IMR-90 (cell line): ENCODE results near the gene ZDHHC14. TPM values are rescaled to one million over a fixed set of nuclear protein-coding genes. Genes with fewer than 3 reads are reported as not detected.

ENCODE experiments used
- ATAC-seq: fragments of 200-7000 bp; cut with Tn5 transposase; 2 replicates; pipeline ENCODE4 v1.9.1; 2020; ENCODE audit warnings: low read depth, mild to moderate bottlenecking, moderate library complexity
- BruUV-seq: library from RNA; stranded (reverse); fragments of 400-500 nt; replicated peaks from 2 replicates; lab custom pipeline; 2021; lab: Mats Ljungman, UMichigan
- CTCF ChIA-PET: fragments of 300-600 bp; formaldehyde crosslinking; extraction: SDS; loops from one replicate; lab custom pipeline; 2021; ENCODE audit warnings: antibody characterized with exemption; lab: Yijun Ruan, JAX
- POLR2A ChIA-PET: fragments of 300-600 bp; sonication (Branson Sonifier 250); formaldehyde crosslinking; loops from one replicate; lab custom pipeline; 2022; ENCODE audit warnings: antibody characterized with exemption; ENCODE audit not compliant: unreplicated experiment; lab: Charles Lee
- DNase-seq: peaks from one replicate; pipeline ENCODE4 v3.0.0; 2013
- H2AFZ ChIP-seq: replicated peaks from 2 replicates; pipeline ENCODE3; 2013; ENCODE audit warnings: low read length, mild to moderate bottlenecking; ENCODE audit not compliant: poor library complexity
- H2AK5ac ChIP-seq: 2 replicates; pipeline ENCODE4 v1.6.1; 2013; ENCODE audit warnings: low read depth, low read length, inconsistent platforms
- H2AK9ac ChIP-seq: replicated peaks from 2 replicates; pipeline ENCODE3; 2013; ENCODE audit warnings: mild to moderate bottlenecking, low read depth, low read length, moderate library complexity; ENCODE audit not compliant: poor library complexity
- H2BK120ac ChIP-seq: 2 replicates; pipeline ENCODE4 v1.6.1; 2013; ENCODE audit warnings: low read depth, low read length, inconsistent platforms
- H2BK15ac ChIP-seq: 3 replicates; pipeline ENCODE4 v1.6.1; 2013; ENCODE audit warnings: low read depth, low read length, inconsistent platforms
- H2BK20ac ChIP-seq: 2 replicates; pipeline ENCODE4 v1.6.1; 2013; ENCODE audit warnings: low read depth, mild to moderate bottlenecking, inconsistent platforms, low read length, moderate library complexity
- H2BK5ac ChIP-seq: 2 replicates; pipeline ENCODE4 v1.6.1; 2013; ENCODE audit warnings: mild to moderate bottlenecking, low read depth, low read length, inconsistent platforms; ENCODE audit not compliant: poor library complexity, severe bottlenecking
- H3K14ac ChIP-seq: replicated peaks from 2 replicates; pipeline ENCODE4 v1.6.1; 2013; ENCODE audit warnings: low read depth, low read length, inconsistent platforms
- H3K18ac ChIP-seq: 2 replicates; pipeline ENCODE4 v1.6.1; 2013; ENCODE audit warnings: low read depth, low read length, control low read depth
- H3K23ac ChIP-seq: 2 replicates; pipeline ENCODE4 v1.6.1; 2013; ENCODE audit warnings: low read depth, low read length, inconsistent platforms
- H3K27ac ChIP-seq: 2 replicates; pipeline ENCODE4 v1.5.1; 2013; ENCODE audit warnings: mild to moderate bottlenecking, control low read depth, low read length; ENCODE audit not compliant: insufficient read depth
- H3K27me3 ChIP-seq: 2 replicates; pipeline ENCODE4 v1.6.1; 2013; ENCODE audit warnings: low read length; ENCODE audit not compliant: control insufficient read depth, insufficient read depth
- H3K36me3 ChIP-seq: 2 replicates; pipeline ENCODE4 v1.6.1; 2013; ENCODE audit warnings: low read length, mixed read lengths; ENCODE audit not compliant: control insufficient read depth, insufficient read depth
- H3K4ac ChIP-seq: 2 replicates; pipeline ENCODE4 v1.6.1; 2013; ENCODE audit warnings: low read depth, low read length, inconsistent platforms
- H3K4me1 ChIP-seq: 2 replicates; pipeline ENCODE4 v1.6.1; 2013; ENCODE audit warnings: low read length, mixed read lengths; ENCODE audit not compliant: control insufficient read depth, insufficient read depth
- H3K4me2 ChIP-seq: 2 replicates; pipeline ENCODE4 v1.6.1; 2013; ENCODE audit warnings: low read depth, mild to moderate bottlenecking, control low read depth, low read length, moderate library complexity
- H3K4me3 ChIP-seq: 2 replicates; pipeline ENCODE4 v1.5.1; 2013; ENCODE audit warnings: low read depth, mild to moderate bottlenecking, control low read depth, low read length, moderate library complexity; ENCODE audit not compliant: insufficient read depth
- H3K56ac ChIP-seq: 2 replicates; pipeline ENCODE4 v1.6.1; 2013; ENCODE audit warnings: low read length, inconsistent platforms; ENCODE audit not compliant: insufficient read depth; ENCODE audit errors: extremely low read depth
- H3K79me1 ChIP-seq, 2 experiments: 2 replicates each; pipeline ENCODE4 v1.6.1; 2013; ENCODE audit warnings: low read length in 2 of 2, inconsistent platforms in 1 of 2, low read depth in 1 of 2
- H3K9ac ChIP-seq: 2 replicates; pipeline ENCODE4 v1.6.1; 2013; ENCODE audit warnings: low read depth, low read length, control low read depth
- H3K9me1 ChIP-seq: 2 replicates; pipeline ENCODE4 v1.6.1; 2013; ENCODE audit warnings: low read length, inconsistent platforms; ENCODE audit not compliant: insufficient read depth
- H3K9me3 ChIP-seq: 2 replicates; pipeline ENCODE4 v1.6.1; 2013; ENCODE audit warnings: low read length; ENCODE audit not compliant: control insufficient read depth, insufficient read depth
- H4K20me1 ChIP-seq: 2 replicates; pipeline ENCODE4 v1.6.1; 2013; ENCODE audit warnings: low read length, inconsistent platforms; ENCODE audit not compliant: insufficient read depth
- H4K5ac ChIP-seq: 2 replicates; pipeline ENCODE4 v1.6.1; 2013; ENCODE audit warnings: mild to moderate bottlenecking, low read depth, low read length, control low read depth
- H4K8ac ChIP-seq, 2 experiments: 2 replicates each; pipeline ENCODE4 v1.6.1; 2013; ENCODE audit warnings: low read depth in 2 of 2, low read length in 2 of 2, control low read depth in 1 of 2, inconsistent platforms in 1 of 2
- H4K91ac ChIP-seq: 2 replicates; pipeline ENCODE4 v1.6.1; 2013; ENCODE audit warnings: low read depth, low read length, inconsistent platforms; ENCODE audit not compliant: insufficient read depth
- BHLHE40 ChIP-seq: fragments of 150-350 bp; IDR thresholded peaks from 2 replicates; pipeline ENCODE4 v1.6.1; 2016; ENCODE audit warnings: mild to moderate bottlenecking, low read depth, low read length
- CEBPB ChIP-seq: IDR thresholded peaks from 2 replicates; pipeline ENCODE4 v1.6.1; 2012; ENCODE audit warnings: low read depth, low read length, improper control_type of control experiment
- CHD1 ChIP-seq: IDR thresholded peaks from 2 replicates; pipeline ENCODE4 v1.6.1; 2012; ENCODE audit warnings: low read depth, low read length, improper control_type of control experiment
- FOS ChIP-seq: fragments of 150-350 bp; IDR thresholded peaks from 2 replicates; pipeline ENCODE4 v1.6.1; 2016; ENCODE audit warnings: low read depth, low read length
- MAFK ChIP-seq: IDR thresholded peaks from 2 replicates; pipeline ENCODE4 v1.6.1; 2012; ENCODE audit warnings: low read depth, low read length, improper control_type of control experiment
- MAZ ChIP-seq: IDR thresholded peaks from 2 replicates; pipeline ENCODE4 v1.6.1; 2012; ENCODE audit warnings: low read depth, mild to moderate bottlenecking, low read length, improper control_type of control experiment, moderate library complexity, borderline replicate concordance
- MXI1 ChIP-seq: IDR thresholded peaks from 2 replicates; pipeline ENCODE4 v1.6.1; 2012; ENCODE audit warnings: low read depth, mild to moderate bottlenecking, low read length, moderate library complexity, borderline replicate concordance
- NFE2L2 ChIP-seq: fragments of 150-350 bp; IDR thresholded peaks from 2 replicates; pipeline ENCODE4 v1.6.1; 2016; ENCODE audit warnings: low read depth, mild to moderate bottlenecking, low read length
- POLR2A ChIP-seq: IDR thresholded peaks from 2 replicates; pipeline ENCODE4 v1.6.1; 2012; ENCODE audit warnings: mild to moderate bottlenecking, low read depth, low read length
- RAD21 ChIP-seq: IDR thresholded peaks from 2 replicates; pipeline ENCODE4 v1.6.1; 2012; ENCODE audit warnings: low read length, improper control_type of control experiment
- RCOR1 ChIP-seq: IDR thresholded peaks from 2 replicates; pipeline ENCODE4 v1.6.1; 2012; ENCODE audit warnings: mild to moderate bottlenecking, low read length, improper control_type of control experiment; ENCODE audit not compliant: insufficient replicate concordance
- RFX5 ChIP-seq: IDR thresholded peaks from 2 replicates; pipeline ENCODE4 v1.8.0; 2012; ENCODE audit warnings: low read depth, mild to moderate bottlenecking, low read length, moderate library complexity
- SMC3 ChIP-seq: fragments of 150-350 bp; IDR thresholded peaks from 2 replicates; pipeline ENCODE4 v1.6.1; 2016; ENCODE audit warnings: low read depth, mild to moderate bottlenecking, antibody characterized with exemption, low read length, moderate library complexity
- WGBS, 2 experiments: methylation state at CpG; one replicate each; pipeline versions ENCODE4 v1.1.5 to v1.1.7; 2013; ENCODE audit warnings: missing lambda C conversion rate in 2 of 2; ENCODE audit not compliant: insufficient read length in 1 of 2; ENCODE audit errors: extremely low coverage in 2 of 2; 5-methylcytosine and 5-hydroxymethylcytosine counted together
- dilution Hi-C: fragments of 300-500 bp; cut with HindIII; formaldehyde crosslinking; loops from one replicate; pipeline ENCODE4 v1.14.3; 2018; ENCODE audit warnings: low sequenced_read_pairs; ENCODE audit not compliant: unreplicated experiment
- in situ Hi-C: fragments of 300-500 bp; cut with MboI; formaldehyde crosslinking; loops from 3 replicates; pipeline ENCODE4 v1.14.3; 2019; ENCODE audit warnings: low sequenced_read_pairs, inconsistent platforms, mixed read lengths
- intact Hi-C: fragments of 100-400 bp; cut with micrococcal nuclease; formaldehyde crosslinking; loops from 2 replicates; pipeline ENCODE4 v1.10.0; 2022
- polyA plus RNA-seq, 3 experiments: library from polyadenylated mRNA; depleted of rRNA; stranded (reverse); fragments of >200 nt; gene quantifications; 2 replicates each; pipeline ENCODE4 v1.2.3, GENCODE V29; 2012; ENCODE audit warnings: low replicate concordance in 1 of 3
- total RNA-seq: library from RNA; depleted of rRNA; stranded (reverse); fragments of >200 nt; gene quantifications from 2 replicates; pipeline ENCODE4 v1.2.3, GENCODE V29; 2012
- TF ChIP-seq, protein P1 (sequence below): conservative IDR thresholded peaks from 2 replicates; pipeline ENCODE4 v1.5.1; 2012; ENCODE audit warnings: mild to moderate bottlenecking, low read depth, low read length, improper control_type of control experiment
- TF ChIP-seq, protein P2 (sequence below): fragments of 150-350 bp; IDR thresholded peaks from 2 replicates; pipeline ENCODE4 v1.6.1; 2017; ENCODE audit warnings: mild to moderate bottlenecking, antibody characterized with exemption, low read length, low read depth
- TF ChIP-seq, protein P3 (sequence below): fragments of 150-350 bp; IDR thresholded peaks from 2 replicates; pipeline ENCODE4 v1.6.1; 2016; ENCODE audit warnings: low read depth, mild to moderate bottlenecking, low read length, moderate library complexity, borderline replicate concordance

ZDHHC14 gene
- total and polyA plus RNA-seq, 2 of the 4 experiments (the other 2 are of a cell fraction) = 0.90 to 2.0 TPM

DNA sequence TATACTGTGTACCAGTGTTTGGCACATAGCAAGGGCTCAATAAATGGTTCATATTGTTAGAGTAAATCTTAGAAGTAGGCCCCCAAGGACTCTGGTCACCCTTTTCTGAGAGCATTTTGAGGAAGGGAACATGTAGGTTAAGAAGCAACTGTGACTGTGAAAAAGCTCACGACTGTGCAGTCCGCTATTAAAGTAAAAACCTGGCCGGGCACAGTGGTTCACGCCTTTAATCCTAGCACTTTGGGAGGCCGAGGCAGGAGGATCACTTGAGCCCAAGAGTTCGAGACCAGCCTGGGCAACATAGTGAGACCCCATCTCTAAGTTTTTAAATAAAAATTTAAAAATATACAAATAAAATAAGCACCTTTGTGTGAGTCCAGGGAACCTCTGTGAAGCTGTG lies 5.0 kb downstream of the ZDHHC14 start:
- Histone ChIP-seq H3K23ac (no peak overlapping the region), H2AK9ac (no peak overlapping the region), H3K27me3 (no peaks in the 10 kb centered on the region), H3K18ac (no peak overlapping the region), H3K9me1 (no peaks in the 10 kb centered on the region), H3K4me2 (no peak overlapping the region), H3K14ac (no peak overlapping the region), H3K56ac (no peak overlapping the region), H3K27ac (no peak overlapping the region), H2BK120ac (no peak overlapping the region), H3K36me3 (no peaks in the 10 kb centered on the region), H3K4ac (no peak overlapping the region), H2BK20ac (no peak overlapping the region), H3K9ac (no peak overlapping the region), H2AFZ (no peak overlapping the region), H2AK5ac (no peak overlapping the region), H3K4me1 (no peaks in the 10 kb centered on the region), H3K4me3 (no peak overlapping the region), H4K5ac (no peak overlapping the region), H3K79me1 (peaks cover 4 to 14% of the 10 kb centered on the region in 2 experiments; a peak in 3 of 4 replicates), H2BK15ac (no peak overlapping the region), H2BK5ac (no peak overlapping the region), H4K20me1 (peaks cover 3% of the 10 kb centered on the region; the same call in 1 of the 2 replicates), H4K91ac (no peak overlapping the region), H4K8ac (no peak overlapping the region), H3K9me3 (peaks cover 2% of the 10 kb centered on the region; the same call in 1 of the 2 replicates)
- 100% methylated on average over 3 of the region's 6 CpGs; no CpG with 5 or more reads in 1 of the 2 experiments for WGBS, 2 experiments
- in situ Hi-C loops = no loop called here
- TF ChIP-seq, protein P1, sequence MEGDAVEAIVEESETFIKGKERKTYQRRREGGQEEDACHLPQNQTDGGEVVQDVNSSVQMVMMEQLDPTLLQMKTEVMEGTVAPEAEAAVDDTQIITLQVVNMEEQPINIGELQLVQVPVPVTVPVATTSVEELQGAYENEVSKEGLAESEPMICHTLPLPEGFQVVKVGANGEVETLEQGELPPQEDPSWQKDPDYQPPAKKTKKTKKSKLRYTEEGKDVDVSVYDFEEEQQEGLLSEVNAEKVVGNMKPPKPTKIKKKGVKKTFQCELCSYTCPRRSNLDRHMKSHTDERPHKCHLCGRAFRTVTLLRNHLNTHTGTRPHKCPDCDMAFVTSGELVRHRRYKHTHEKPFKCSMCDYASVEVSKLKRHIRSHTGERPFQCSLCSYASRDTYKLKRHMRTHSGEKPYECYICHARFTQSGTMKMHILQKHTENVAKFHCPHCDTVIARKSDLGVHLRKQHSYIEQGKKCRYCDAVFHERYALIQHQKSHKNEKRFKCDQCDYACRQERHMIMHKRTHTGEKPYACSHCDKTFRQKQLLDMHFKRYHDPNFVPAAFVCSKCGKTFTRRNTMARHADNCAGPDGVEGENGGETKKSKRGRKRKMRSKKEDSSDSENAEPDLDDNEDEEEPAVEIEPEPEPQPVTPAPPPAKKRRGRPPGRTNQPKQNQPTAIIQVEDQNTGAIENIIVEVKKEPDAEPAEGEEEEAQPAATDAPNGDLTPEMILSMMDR = no peak
- no peak for TF ChIP-seq MXI1
- no peak for TF ChIP-seq RCOR1
- no peak for TF ChIP-seq RAD21
- no peak for TF ChIP-seq NFE2L2
- TF ChIP-seq MAZ = no peak
- no peak for TF ChIP-seq MAFK
- TF ChIP-seq BHLHE40 = no peak
- no peak for TF ChIP-seq RFX5
- no peak for TF ChIP-seq FOS
- TF ChIP-seq POLR2A = no peak
- no peak for TF ChIP-seq SMC3
- TF ChIP-seq, protein P2, sequence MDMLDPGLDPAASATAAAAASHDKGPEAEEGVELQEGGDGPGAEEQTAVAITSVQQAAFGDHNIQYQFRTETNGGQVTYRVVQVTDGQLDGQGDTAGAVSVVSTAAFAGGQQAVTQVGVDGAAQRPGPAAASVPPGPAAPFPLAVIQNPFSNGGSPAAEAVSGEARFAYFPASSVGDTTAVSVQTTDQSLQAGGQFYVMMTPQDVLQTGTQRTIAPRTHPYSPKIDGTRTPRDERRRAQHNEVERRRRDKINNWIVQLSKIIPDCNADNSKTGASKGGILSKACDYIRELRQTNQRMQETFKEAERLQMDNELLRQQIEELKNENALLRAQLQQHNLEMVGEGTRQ = no peak
- TF ChIP-seq CHD1 = no peak
- TF ChIP-seq, protein P3, sequence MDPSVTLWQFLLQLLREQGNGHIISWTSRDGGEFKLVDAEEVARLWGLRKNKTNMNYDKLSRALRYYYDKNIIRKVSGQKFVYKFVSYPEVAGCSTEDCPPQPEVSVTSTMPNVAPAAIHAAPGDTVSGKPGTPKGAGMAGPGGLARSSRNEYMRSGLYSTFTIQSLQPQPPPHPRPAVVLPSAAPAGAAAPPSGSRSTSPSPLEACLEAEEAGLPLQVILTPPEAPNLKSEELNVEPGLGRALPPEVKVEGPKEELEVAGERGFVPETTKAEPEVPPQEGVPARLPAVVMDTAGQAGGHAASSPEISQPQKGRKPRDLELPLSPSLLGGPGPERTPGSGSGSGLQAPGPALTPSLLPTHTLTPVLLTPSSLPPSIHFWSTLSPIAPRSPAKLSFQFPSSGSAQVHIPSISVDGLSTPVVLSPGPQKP = no peak
- TF ChIP-seq CEBPB = no peak
- no peak for DNase-seq
- dilution Hi-C loops = no loop called here
- no TSS peak for BruUV-seq
- ChIA-PET POLR2A (no interaction called here), CTCF (no interaction called here)
- intact Hi-C loops = no loop called here
- no peak for ATAC-seq
